HCEC 1CT (cell line): ENCODE data around the gene POTEB3.
"Not testable (repeated sequence)": the region's sequence is repeated elsewhere in the genome, so short reads cannot be mapped to it uniquely, and the experiment has no call there.

Source experiments
- DNase-seq: peaks from one replicate; pipeline ENCODE4 v3.0.0-alpha.2; 2017

POTEB3 gene

GRCh38 chr15:21440399-21440798, at the start of gene POTEB3:
Gene POTEB3, minus strand, starts transcription at chr15:21440499. Its CDS starts 488 bp downstream, at chr15:21440011.
- not testable (repeated sequence) for DNase-seq

- DNase-seq: not testable (repeated sequence)
Observed at GRCh38 chr15:21453683-21454082, 13.4 kb upstream of the POTEB3 start.

GRCh38 chr15:21451920-21452563, 11.7 kb upstream of the POTEB3 start:
- not testable (repeated sequence) for DNase-seq

GRCh38 chr15:21451487-21451886, 11.2 kb upstream of the POTEB3 start:
- DNase-seq: not testable (repeated sequence)

GRCh38 chr15:21407366-21407765, 32.9 kb downstream of the POTEB3 start:
- not testable (repeated sequence) for DNase-seq

- DNase-seq: not testable (repeated sequence)
Observed at GRCh38 chr15:21401531-21401930, 38.8 kb downstream of the POTEB3 start.

- DNase-seq: not testable (repeated sequence)
Observed at GRCh38 chr15:21399111-21399510, 41.2 kb downstream of the POTEB3 start.

DNA sequence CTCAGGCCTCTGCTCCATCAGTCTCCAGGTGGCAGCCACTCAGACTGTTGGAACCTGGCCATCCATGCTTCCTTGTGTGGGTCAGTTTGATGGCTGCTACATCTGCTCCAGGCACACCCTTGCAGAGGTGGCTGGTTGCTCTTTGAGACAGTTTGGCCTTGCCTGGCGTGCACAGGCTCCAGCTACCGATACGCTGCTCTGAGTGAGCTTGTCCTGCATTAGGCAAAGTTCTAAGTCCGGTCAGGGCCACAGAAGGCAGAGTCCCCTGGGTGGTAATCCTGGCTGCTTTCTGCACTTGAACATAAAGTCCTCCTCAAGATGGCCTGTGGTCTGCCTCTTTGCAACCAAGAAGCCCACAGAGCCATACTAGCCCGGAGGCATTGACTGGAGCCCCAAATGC, 41.8 kb downstream of the POTEB3 start:
- DNase-seq: not testable (repeated sequence)

GRCh38 chr15:21397656-21398055, 42.6 kb downstream of the POTEB3 start:
- DNase-seq: not testable (repeated sequence)

GRCh38 chr15:21397186-21397585, 43.1 kb downstream of the POTEB3 start:
- DNase-seq: not testable (repeated sequence)

DNA sequence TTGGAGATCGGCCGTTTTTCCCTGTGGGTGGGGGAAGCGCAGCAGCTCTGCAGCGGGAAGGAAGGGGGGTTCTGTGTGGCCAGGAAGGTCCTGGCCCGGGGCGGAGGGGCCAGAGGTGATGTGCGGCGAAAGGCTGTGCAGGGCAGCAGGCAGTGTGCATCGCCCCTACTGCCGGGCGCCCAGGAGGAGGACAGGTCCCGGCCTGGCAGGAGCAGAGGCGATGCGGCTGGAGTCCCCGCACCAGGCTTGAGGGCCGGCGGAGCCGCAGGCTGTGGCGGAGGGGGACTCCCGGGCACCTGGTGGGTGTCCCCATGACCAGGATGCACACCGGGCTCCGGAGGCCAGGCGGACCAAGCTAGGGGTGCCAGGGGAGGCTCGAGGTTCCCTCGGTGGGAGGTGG, 54.3 kb downstream of the POTEB3 start:
- not testable (repeated sequence) for DNase-seq

DNA sequence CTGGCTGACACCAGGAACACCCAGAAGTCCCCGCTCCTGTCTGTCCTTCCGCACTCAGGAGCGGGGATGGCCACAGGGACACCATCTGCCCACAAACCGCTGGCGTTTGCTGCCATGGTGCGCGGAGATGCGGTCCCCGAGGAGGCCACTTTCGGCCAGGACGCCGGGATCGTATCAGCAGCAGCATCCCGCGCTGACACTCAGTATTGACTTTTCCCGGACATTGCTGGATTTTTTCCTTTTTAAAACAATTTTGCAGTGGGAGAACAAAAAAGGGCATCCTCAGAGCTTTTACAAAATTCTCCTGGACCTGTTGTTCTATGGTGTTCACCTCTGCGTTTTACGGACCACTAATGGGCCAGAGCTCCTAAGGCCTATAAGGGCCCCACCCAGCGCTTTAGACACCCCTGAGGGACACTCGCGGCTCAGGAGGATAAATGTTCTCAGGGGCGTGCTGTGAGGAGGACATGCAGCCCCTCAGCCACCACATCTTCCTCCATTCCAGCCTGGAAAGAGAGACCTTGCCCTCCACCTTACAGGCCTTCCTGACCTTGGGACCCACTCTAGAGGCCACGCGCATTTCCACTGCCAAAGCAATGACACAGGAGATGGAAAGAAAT, 56.3 kb downstream of the POTEB3 start:
- not testable (repeated sequence) for DNase-seq

GRCh38 chr15:21373682-21374081, 66.6 kb downstream of the POTEB3 start:
- not testable (repeated sequence) for DNase-seq

DNA sequence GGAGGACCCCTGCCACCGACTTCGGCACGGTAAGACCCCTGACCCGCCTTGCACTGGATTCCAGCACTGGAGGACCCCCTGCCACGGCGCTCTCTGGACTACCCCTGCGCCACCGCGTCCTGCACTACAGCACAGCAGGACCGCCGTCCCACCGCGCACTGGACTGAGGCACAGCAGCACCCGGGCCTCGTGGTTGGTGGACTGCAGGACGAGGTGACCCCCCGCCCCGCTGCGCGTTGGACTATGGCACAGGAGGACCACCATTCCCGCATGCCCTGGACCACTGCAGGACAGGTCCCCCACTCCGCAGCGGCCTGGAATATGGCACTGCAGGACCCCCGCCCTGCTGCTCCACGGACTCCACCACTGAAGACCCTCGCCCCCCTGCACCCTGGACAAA, 71.1 kb downstream of the POTEB3 start:
- not testable (repeated sequence) for DNase-seq

DNA sequence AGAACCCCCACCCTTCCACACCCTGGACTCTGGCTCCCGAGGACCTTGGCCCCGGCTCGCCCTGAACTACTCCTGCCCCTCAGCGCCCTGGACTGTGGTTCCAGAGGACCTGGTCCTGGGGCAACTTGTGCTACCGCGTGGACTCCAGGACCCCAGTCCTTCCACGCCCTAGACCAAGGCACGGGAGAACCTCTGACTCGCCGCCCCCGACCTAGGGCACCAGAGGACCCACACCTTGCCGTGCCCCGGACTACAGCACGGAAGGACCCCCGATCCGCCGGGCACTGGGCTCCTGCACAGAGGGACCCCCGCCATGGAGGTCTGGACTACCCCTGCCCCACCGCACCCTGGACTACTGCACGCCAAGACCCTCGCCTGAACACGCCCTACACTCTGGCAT, 71.7 kb downstream of the POTEB3 start:
- DNase-seq: not testable (repeated sequence)
